LNCAP (cell line): ENCODE measurements around the gene GNA14.

Experiments used
- TF ChIP-seq, protein P1 (sequence below): fragments of 450-650 bp; IDR thresholded peaks from 2 replicates; pipeline ENCODE4 v1.5.1; 2017; ENCODE audit warnings: mild to moderate bottlenecking

Gene GNA14

DNA sequence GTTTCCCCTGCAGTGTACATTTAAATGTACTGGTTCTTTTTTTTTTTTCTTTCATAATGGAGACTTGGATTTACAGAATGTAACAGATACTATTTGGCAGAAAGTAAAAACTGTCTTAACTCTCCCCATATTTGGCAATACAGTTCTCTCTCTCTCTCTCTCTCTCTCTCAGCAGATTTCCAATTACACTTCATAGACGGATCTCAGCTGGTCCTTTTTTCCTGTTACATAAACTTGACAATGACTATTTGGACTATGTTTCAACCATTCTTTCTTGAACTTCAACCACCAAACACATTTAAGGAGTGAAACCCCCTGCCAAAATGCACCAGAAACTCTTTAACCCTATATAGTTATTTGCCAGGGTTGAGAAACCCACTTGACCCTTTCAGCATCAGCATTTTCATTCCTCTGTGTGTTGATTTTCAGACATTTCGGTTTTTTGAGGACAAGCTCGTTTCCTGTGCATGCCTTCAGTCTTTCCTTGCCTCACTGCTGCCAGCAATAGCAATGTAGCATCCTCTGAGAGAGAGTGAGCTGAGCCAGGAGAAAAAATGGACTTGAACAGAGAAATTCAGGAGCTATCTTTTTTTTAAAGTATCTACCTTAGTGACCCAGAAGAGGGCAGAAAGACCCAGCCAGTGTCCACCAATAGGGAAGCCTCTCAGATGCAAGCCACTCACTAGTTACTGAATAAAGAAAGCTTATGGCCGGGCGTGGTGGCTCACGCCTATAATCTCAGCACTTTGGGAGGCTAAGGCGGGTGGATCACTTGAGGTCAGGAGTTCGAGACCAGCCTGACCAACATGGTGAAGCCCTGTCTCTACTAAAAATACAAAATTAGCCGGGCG is 26.0 kb upstream of the GNA14 start:
- TF ChIP-seq, protein P1, sequence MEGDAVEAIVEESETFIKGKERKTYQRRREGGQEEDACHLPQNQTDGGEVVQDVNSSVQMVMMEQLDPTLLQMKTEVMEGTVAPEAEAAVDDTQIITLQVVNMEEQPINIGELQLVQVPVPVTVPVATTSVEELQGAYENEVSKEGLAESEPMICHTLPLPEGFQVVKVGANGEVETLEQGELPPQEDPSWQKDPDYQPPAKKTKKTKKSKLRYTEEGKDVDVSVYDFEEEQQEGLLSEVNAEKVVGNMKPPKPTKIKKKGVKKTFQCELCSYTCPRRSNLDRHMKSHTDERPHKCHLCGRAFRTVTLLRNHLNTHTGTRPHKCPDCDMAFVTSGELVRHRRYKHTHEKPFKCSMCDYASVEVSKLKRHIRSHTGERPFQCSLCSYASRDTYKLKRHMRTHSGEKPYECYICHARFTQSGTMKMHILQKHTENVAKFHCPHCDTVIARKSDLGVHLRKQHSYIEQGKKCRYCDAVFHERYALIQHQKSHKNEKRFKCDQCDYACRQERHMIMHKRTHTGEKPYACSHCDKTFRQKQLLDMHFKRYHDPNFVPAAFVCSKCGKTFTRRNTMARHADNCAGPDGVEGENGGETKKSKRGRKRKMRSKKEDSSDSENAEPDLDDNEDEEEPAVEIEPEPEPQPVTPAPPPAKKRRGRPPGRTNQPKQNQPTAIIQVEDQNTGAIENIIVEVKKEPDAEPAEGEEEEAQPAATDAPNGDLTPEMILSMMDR: no peak

DNA sequence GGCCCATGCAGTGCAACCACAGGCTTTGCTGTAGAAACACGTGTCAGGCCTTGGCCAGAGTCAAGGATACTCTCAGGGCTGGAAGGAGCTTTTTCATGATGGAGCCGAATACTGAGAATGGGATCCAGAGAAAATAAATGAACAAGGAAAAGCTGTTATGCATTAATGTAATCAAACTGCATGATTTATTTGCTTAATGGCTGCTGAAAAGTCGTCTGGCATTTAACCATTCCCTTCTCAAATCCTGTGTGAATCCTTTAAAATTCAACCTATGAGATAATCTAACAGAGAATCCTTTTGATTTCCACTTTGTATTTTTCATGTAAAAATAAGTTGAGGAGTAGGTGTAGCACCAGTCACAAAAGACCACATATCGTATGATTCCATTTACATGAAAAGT is 24.1 kb upstream of the GNA14 start:
- TF ChIP-seq, protein P1: no peak

DNA sequence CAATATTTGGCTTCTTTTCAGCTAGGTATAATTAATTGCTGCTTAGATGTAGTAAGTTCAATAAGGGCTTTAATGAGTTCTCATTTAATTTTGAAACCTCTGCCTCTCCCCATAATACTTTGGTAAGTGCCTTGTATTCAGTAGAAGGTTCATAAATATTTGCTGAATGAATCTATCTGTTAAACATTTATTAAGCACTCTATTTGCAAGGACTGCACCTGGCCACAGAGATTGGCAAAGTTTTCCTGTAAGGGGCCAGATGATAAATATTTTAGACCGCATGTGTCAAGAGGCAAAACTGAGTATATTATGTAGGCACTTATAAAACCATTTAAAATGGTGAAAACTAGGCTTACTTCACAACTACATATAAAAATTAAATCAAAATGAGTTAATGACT is 19.0 kb upstream of the GNA14 start:
- TF ChIP-seq, protein P1: no peak

- TF ChIP-seq, protein P1: no peak
These were observed 15.6 kb upstream of the GNA14 start for GRCh38 chr9:77663754-77664153.

DNA sequence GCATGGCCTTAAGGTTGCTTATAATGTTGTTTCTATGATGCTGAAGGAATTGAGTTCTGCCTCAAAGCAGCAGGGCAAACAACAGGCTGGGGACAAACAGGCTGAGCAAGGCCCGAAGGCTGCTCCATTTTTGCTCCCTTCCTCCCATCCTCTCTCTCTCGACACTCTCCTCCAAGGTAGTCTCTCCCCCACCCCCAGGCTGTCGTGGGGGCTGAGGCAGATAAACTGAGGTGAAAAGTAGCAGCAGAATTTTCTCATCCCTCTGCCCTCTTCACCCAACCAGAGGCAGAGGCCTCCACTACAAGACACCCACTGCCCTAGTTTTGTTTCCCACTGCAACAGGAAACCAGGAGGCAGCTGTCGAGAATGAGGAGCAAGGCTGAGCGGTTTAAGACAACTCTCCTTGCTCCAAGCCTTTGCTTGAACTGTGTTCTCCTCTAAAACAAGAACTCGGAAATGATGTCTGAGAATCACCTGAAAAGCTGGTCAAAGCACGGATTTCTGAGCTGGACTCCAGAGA is 13.5 kb upstream of the GNA14 start:
- TF ChIP-seq, protein P1: no peak

GRCh38 chr9:77659926-77660325 is 11.8 kb upstream of the GNA14 start:
- TF ChIP-seq, protein P1: no peak

DNA sequence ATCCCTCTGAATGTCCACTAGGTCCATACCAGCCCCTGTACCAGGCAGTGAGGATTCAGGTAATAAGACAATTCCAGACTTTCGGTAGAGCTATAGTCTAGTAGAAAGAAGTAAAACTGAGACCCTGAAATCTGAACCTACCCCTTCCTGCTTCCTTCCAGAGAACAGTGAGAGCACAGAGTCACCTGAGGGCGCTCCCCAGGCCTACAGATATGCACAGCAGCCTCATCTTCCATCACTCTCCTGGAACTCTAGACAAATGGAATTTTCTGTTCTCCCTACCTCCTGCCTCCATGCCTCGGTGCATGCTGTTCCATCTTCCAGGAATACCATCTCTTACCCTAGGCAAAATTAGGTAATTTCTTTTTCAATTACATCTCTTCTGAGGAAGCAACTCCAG is 3.1 kb upstream of the GNA14 start:
- TF ChIP-seq, protein P1: no peak
